NCI-H146 treated with DMSO at 0.1 percent for 48 hours (cell line): Measurements from ENCODE around the gene CAMKK2.
"Not testable (repeated sequence)": the region's sequence is repeated elsewhere in the genome, so short reads cannot be mapped to it uniquely, and the experiment has no call there.

Experiments used
- DNase-seq: peaks from one replicate; lab custom pipeline; 2025; ENCODE audit not compliant: unreplicated experiment; lab: John Stamatoyannopoulos, UW

Gene CAMKK2

GRCh38 chr12:121202407-121203355, 93.8 kb downstream of the CAMKK2 start:
- peak; percentile 83 for DNase-seq

- not testable (repeated sequence) for DNase-seq
Observed at GRCh38 chr12:121201140-121201539, 95.4 kb downstream of the CAMKK2 start.

- no peak for DNase-seq
Observed at GRCh38 chr12:121198949-121199348, 97.6 kb downstream of the CAMKK2 start.

- no peak for DNase-seq
Observed at GRCh38 chr12:121196902-121197301, 99.6 kb downstream of the CAMKK2 start.

GRCh38 chr12:121191151-121191550, 105.4 kb downstream of the CAMKK2 start:
- no peak for DNase-seq

- no peak for DNase-seq
Observed at GRCh38 chr12:121190523-121191031, 105.9 kb downstream of the CAMKK2 start.

GRCh38 chr12:121189619-121190155, 106.8 kb downstream of the CAMKK2 start:
- DNase-seq: no peak

GRCh38 chr12:121189131-121189530, 107.4 kb downstream of the CAMKK2 start:
- no peak for DNase-seq

GRCh38 chr12:121188227-121188626, 108.3 kb downstream of the CAMKK2 start:
- DNase-seq: no peak
